A549 treated with CORT108297 at 1 μM for 4 hours (cell line): ENCODE measurements around the gene MEGF8. TPM values are rescaled to one million over a fixed set of nuclear protein-coding genes. Genes with fewer than 3 reads are reported as not detected.

Experiments used
- total RNA-seq: library from RNA; stranded (reverse); fragments of 200-300 nt; extraction: Qiagen RNA extraction; gene quantifications from 5 replicates; pipeline ENCODE4 v1.2.3, GENCODE V29; 2022

The MEGF8 gene
- total RNA-seq = 20.9 to 29.9 TPM (median 23.3 TPM) in 5 replicates

DNA sequence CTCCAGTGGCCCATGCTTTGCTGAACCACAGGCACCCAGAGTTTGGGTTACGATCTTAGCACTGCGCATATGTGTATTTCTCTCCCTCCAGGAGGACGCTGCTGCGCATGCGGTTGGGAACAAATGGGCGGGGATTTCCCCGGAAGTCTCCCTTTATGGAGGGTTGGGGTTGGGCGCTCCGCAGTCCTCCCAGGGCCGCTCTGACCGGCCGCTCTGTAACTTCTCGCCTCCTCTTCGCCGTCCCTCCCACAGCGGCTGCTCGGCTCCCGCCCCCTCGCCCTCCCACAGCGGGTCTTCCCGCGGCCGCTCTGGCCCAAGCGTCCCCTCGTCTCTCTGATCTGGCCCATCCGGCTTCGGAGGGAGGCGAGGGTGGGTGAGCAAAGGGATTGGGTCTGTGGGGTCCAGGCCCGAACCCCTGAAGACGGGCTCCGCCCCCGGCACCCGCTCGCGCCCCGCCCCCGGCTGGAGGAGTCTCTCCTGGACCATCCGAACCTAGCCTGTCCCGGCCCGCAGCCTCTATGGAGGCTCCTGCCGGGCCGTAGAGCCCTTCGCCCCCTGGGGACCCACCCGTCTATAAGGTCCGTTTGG lies at the start of gene MEGF8:
MEGF8 (plus strand) TSS at position 328 of the 588 bp plus-strand sequence. CDS start 609 bp downstream, outside the sequence.

DNA sequence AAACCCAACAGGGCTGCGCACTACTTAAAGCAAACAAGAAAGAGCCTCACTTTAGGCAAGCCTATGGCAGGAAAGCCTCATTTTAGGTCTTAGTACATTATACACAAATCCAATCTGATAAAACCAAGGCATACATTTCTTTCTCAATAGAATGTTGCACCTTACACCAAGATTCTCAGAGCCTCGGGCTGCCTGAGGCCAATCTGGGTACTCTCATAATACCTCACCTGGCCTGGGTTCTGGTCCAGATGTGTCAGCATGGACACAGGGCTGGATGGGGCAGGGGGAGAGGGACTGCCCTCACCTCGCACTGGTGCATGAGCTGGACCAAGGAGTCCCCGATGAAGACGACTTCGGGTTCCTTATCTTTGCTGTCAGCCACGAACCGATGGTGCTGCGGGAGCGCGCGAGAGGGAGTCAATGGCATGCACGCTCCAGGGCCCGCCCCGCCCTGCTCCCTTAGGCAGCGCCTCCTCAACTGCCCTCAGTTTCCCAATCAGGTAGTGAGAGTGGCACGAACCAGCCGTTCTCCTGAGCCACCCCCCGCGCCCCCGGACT lies 23.7 kb upstream of the MEGF8 start, which contains the start of gene PRR19:
PRR19 (plus strand) TSS at position 487 of the 558 bp plus-strand sequence. CDS start 7,453 bp downstream, outside the sequence.

GRCh38 chr19:42313096-42313839 lies 12.2 kb upstream of the MEGF8 start, which contains the start of gene TMEM145:
Gene TMEM145 (plus strand): TSS chr19:42313309. CDS start chr19:42313377, 68 bp downstream.

DNA sequence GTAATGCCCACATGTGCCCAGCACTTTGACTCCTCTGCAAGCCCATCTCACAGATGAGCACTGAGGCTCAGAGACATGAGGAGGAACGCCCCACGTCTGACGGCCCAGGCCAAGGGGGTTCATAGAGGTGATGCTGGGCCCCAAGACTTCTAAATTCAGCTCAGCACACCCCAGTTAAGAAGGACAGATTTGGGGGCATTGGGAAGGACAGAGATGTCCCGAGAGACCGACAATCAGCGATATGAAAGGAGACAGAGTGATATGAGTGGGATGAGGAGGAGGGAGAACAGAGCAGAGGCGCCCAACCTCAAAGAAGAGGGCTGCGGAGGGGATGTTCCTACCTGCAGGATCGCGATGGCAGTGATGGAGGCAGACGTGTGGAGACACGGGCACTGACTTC lies 64.5 kb downstream of the MEGF8 start, which contains the start of gene CNFN:
CNFN (minus strand) TSS at position 399 of the 400 bp plus-strand sequence. CDS start 1,260 bp downstream, outside the sequence.

GRCh38 chr19:42427313-42427712 lies 101.9 kb downstream of the MEGF8 start, which contains the start of gene LIPE:
Gene LIPE (minus strand): TSS chr19:42427388. CDS start chr19:42427149, 239 bp downstream.

Other genes with a start within 250 kb of the MEGF8 start
- gene ZNF574, start 249.5 kb upstream of the MEGF8 start, total RNA-seq = 26.8 to 41.0 TPM (median 37.4 TPM) in 5 replicates
- gene POU2F2, start 193.2 kb upstream of the MEGF8 start, total RNA-seq = 0.27 to 0.69 TPM (median 0.58 TPM) in 5 replicates
- gene DEDD2, start 108.0 kb upstream of the MEGF8 start, total RNA-seq = 68.1 to 93.9 TPM (median 85.4 TPM) in 5 replicates
- 15.4 to 21.1 TPM (median 19.6 TPM) in 5 replicates for gene ZNF526, start 105.3 kb upstream of the MEGF8 start, total RNA-seq
- 115 to 168 TPM (median 158 TPM) in 5 replicates for gene GSK3A, start 83.0 kb upstream of the MEGF8 start, total RNA-seq
- gene ERF, start 70.5 kb upstream of the MEGF8 start, total RNA-seq = 99.5 to 132 TPM (median 132 TPM) in 5 replicates
- 44.4 to 64.0 TPM (median 60.3 TPM) in 5 replicates for gene CIC, start 56.4 kb upstream of the MEGF8 start, total RNA-seq
- gene PRR19, start 23.5 kb upstream of the MEGF8 start, total RNA-seq = 3.8 to 4.7 TPM (median 4.1 TPM) in 5 replicates
- gene PAFAH1B3, start 23.0 kb upstream of the MEGF8 start, total RNA-seq = 127 to 157 TPM (median 154 TPM) in 5 replicates
- 2.1 to 4.1 TPM (median 2.8 TPM) in 5 replicates for gene TMEM145, start 12.3 kb upstream of the MEGF8 start, total RNA-seq
- gene CNFN, start 64.7 kb downstream of the MEGF8 start, total RNA-seq = 39.2 to 54.5 TPM (median 51.7 TPM) in 5 replicates
- gene LIPE, start 101.8 kb downstream of the MEGF8 start, total RNA-seq = 1.5 to 3.1 TPM (median 2.4 TPM) in 5 replicates
- 0.08 to 0.18 TPM in 2 of 5 replicates, not detected in the others for gene CXCL17, start 117.3 kb downstream of the MEGF8 start, total RNA-seq
- 1.7 to 1.9 TPM (median 1.8 TPM) in 5 replicates for gene CEACAM1, start 202.8 kb downstream of the MEGF8 start, total RNA-seq